Effector memory CD8-positive, alpha-beta T cell (primary cell): ENCODE data around the gene ACD.
"Not testable (repeated sequence)": the region's sequence is repeated elsewhere in the genome, so short reads cannot be mapped to it uniquely, and the experiment has no call there.

ENCODE experiments used
- ATAC-seq: fragments of 150-1000 bp; cut with Tn5 transposase; replicated peaks from 2 replicates; pipeline ENCODE4 v1.10.0; 2021; ENCODE audit warnings: mild to moderate bottlenecking, moderate library complexity
- DNase-seq, 3 experiments: peaks; one replicate each; pipeline ENCODE4 v3.0.0; 2021
- H3K27ac Mint-ChIP-seq, 2 donors: one replicate each; pipeline ENCODE4 v1.8.0; 2022; ENCODE audit warnings: mild to moderate bottlenecking in 2 of 2, mixed read lengths in 2 of 2, moderate library complexity in 2 of 2
- H3K27me3 Mint-ChIP-seq, 2 donors: one replicate each; pipeline ENCODE4 v1.8.0; 2022; ENCODE audit warnings: mixed read lengths in 2 of 2
- H3K36me3 Mint-ChIP-seq: one replicate; pipeline ENCODE4 v1.8.0; 2022; ENCODE audit warnings: mild to moderate bottlenecking, moderate library complexity, mixed read lengths; ENCODE audit not compliant: insufficient read depth
- H3K4me1 Mint-ChIP-seq, 2 donors: one replicate each; pipeline ENCODE4 v1.8.0; 2022; ENCODE audit warnings: low read depth in 2 of 2, mixed read lengths in 2 of 2
- H3K4me3 Mint-ChIP-seq, 2 donors: one replicate each; pipeline ENCODE4 v1.8.0; 2022; ENCODE audit warnings: mild to moderate bottlenecking in 2 of 2, mixed read lengths in 2 of 2, moderate library complexity in 2 of 2
- H3K9me3 Mint-ChIP-seq, 2 donors: one replicate each; pipeline ENCODE4 v1.8.0; 2022; ENCODE audit warnings: mixed read lengths in 2 of 2
- total RNA-seq, 9 experiments: gene quantifications; one replicate each; lab custom pipeline; 2026; lab: John Stamatoyannopoulos, UW

The ACD gene
- 29.2 to 47.1 (median 33.8) reads per million in 9 experiments for total RNA-seq

DNA sequence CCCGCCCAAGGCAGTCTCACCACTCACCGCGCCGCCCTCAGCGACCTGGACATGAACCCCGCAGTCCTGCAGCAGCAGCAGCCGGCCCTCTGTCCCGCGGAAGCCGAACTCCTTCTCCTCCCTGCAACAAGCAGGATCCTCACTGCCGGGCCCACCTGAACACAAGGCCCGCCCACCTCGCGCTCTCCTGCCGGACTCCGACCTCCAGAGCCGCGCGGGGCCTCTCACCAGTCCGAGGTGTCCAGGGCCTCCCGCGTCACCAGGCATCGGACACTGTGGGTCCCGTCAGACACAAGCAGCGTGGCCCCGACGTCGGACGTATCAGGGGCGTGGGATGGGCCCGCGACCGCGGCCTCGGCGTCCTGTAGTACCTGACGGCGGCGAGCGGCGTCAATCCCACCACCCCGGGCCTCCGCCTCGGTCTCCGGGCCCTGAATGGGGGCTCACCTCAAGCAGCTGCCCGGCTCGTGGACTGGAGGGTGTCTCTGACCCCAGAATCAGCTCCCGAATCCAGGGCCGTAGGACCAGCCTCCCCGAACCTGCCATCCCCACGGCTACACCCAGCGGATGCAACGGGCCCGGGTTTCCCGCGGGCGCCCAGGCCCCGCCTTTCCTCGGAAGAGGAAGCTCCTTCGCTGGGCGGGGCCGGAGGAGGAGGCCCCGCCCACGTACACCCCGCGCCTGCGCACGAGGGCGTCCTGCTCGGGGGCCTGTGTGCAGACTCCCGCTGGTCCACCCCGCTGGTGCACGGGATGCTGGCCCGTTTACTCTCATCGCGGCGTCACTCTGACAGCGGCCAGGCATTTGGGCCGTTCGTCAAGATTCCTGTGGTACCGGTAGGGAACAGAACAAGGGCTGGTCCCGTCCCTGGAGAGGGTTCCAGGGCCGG lies at the start of gene ACD:
Gene ACD, minus strand, starts transcription at position 586 of the 889 bp plus-strand sequence. Its CDS starts 40 bp downstream, at position 546.
- Mint-ChIP-seq H3K27ac (peak within 1 kb of the TSS; percentile 91 to 96), H3K4me1 (peaks cover 17 to 22% of the 10 kb centered on the region in 2 donors), H3K4me3 (peak within 1 kb of the TSS; percentile 88 to 92), H3K9me3 (no peaks in the 10 kb centered on the region), H3K27me3 (no peaks in the 10 kb centered on the region), H3K36me3 (peaks cover 40% of the 10 kb centered on the region)
- ATAC-seq = peak; percentile 60
- peak; percentile 90 to 94 (median 93) for DNase-seq

DNA sequence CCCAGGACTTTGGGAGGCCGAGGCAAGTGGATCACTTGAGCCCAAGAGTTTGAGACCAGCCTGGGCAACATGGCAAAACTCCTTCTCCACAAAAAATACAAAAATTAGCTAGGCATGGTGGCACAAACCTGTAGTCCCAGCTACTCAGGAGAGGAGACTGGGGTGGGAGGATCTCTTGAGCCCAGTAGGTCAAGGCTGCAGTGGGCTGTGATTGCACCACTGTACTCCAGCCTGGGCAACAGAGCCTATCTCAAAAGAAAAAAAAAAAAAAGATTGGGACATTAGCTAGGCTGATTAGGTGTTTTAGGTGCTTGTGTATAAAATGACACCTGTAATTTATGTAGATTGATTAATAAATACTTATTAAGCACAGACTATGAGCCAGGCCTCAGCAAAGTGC lies 49.0 kb upstream of the ACD start:
- H3K36me3 Mint-ChIP-seq = peaks cover 8% of the 10 kb centered on the region
- no peak overlapping the region for H3K4me3 Mint-ChIP-seq
- no peak for DNase-seq
- H3K4me1 Mint-ChIP-seq = peaks cover 8 to 22% of the 10 kb centered on the region in 2 donors
- H3K9me3 Mint-ChIP-seq = no peaks in the 10 kb centered on the region
- peak overlapping the region in 1 of 2 donors; percentile 70 for H3K27ac Mint-ChIP-seq
- ATAC-seq = no peak
- no peaks in the 10 kb centered on the region for H3K27me3 Mint-ChIP-seq

DNA sequence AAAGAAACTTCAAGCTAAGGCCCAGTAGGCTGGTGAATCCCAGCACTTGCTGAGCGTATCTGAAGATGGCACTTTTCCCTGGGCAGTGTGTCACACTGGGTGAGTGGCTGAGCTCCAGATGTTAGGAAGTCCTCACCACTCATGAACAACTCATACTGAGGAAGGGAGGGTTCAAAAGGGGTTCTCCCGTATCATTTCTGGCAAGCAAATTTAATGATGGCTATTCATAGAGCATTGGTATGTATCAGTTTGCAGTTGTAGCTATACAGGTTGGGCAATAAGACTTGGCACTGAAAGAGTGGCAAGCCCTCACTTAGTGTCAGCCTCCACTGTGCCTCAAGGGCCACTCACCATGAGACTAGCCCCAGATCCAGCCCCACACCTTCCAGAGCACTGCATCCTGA lies 48.3 kb upstream of the ACD start:
- DNase-seq = no peak
- no peak for ATAC-seq
- peaks cover 8% of the 10 kb centered on the region for H3K36me3 Mint-ChIP-seq
- no peaks in the 10 kb centered on the region for H3K9me3 Mint-ChIP-seq
- H3K27me3 Mint-ChIP-seq = no peaks in the 10 kb centered on the region
- peak overlapping the region in 1 of 2 donors; percentile 70 for H3K27ac Mint-ChIP-seq
- no peak overlapping the region for H3K4me3 Mint-ChIP-seq
- H3K4me1 Mint-ChIP-seq = peaks cover 13 to 28% of the 10 kb centered on the region in 2 donors

DNA sequence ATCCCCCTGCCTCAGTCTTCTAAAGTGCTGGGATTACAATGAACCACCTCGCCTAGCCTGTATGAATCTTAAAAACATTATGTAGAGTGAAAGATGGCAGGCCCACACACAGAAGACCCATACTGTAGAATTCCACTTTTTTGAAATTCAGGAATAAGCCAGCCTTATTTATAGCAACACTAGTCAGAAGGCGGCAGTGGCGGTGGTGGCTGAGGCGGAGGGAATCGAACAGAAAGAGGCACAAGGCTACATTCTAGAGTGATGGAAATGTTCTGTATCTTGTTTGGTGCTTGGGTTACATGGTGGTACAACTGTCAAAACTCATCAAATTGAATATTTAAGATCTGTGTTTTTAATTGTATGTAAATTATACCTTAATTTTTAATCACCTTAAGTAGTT lies 47.7 kb upstream of the ACD start:
- Mint-ChIP-seq H3K27ac (no peak overlapping the region), H3K4me3 (no peak overlapping the region), H3K27me3 (no peaks in the 10 kb centered on the region)

DNA sequence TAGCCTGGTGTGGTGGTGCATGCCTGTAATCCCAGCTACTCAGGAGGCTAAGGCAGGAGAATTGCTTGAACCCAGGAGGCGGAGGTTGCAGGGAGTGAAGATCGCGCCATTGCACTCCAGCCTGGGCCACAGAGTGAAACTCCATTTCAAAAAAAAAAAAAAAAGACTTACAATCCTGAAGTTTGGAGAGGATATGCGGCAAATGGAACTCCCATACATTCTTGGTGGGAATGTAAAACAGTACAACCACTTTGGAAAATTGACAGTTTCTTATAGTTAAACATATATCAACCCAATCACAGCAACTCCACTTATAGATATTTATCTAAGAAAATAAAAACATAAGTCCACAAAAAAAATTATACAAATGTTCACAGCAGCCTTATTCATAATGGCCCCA lies 47.1 kb upstream of the ACD start:
- Mint-ChIP-seq H3K27me3 (no peaks in the 10 kb centered on the region), H3K27ac (no peak overlapping the region), H3K9me3 (no peaks in the 10 kb centered on the region), H3K4me1 (peaks cover 19 to 35% of the 10 kb centered on the region in 2 donors), H3K36me3 (peaks cover 8% of the 10 kb centered on the region), H3K4me3 (no peak overlapping the region)
- ATAC-seq = no peak
- no peak for DNase-seq

More for the DNA sequence above, 47.7 kb upstream of the ACD start:
- no peak for DNase-seq
- peaks cover 19 to 34% of the 10 kb centered on the region in 2 donors for H3K4me1 Mint-ChIP-seq
- peaks cover 8% of the 10 kb centered on the region for H3K36me3 Mint-ChIP-seq
- no peaks in the 10 kb centered on the region for H3K9me3 Mint-ChIP-seq
- no peak for ATAC-seq

DNA sequence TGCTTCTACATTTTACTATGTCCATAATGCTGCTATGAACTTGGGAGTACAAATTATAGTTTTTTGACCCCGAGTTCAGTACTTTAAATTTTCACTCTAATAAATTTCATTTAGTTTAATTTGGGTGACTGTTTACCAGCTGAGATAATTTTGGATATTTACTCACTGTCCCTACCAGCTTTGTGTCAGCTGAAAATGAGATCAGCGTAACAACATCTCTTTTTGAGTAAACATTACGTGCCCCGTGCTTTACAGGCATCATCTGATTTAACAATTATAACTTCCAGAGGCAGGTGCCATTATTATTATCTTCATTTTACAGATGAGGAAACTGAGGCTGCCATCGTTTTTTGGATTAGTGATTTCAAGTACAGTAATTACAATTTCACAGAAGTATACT lies 44.0 kb upstream of the ACD start:
- Mint-ChIP-seq H3K27me3 (no peaks in the 10 kb centered on the region), H3K27ac (peak overlapping the region; percentile 91 to 95)

DNA sequence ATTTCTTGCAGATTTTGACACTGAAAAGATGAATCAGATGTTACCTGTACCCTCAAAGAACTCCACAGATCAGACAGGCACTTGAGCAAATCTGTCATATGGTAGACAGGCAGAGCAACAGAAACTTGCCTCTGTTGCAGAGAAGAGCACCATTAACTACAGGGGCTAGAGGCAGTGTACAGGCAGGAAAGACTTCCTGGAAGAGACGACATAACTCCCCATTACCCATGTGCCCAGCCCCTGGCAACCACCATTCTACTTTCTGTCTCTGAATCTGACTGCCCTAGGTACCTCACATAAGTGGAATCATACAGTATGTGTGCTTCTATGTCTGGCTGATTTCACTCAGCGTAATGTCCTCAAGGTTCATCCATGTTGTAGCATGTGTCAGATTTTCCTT lies 43.6 kb upstream of the ACD start:
- DNase-seq (no peak), ATAC-seq (peak; percentile 54)
- Mint-ChIP-seq H3K27me3 (no peaks in the 10 kb centered on the region), H3K27ac (peak overlapping the region; percentile 91 to 95), H3K4me1 (peaks cover 14 to 22% of the 10 kb centered on the region in 2 donors), H3K9me3 (no peaks in the 10 kb centered on the region), H3K36me3 (peaks cover under 1% of the 10 kb centered on the region), H3K4me3 (peak overlapping the region; percentile 58 to 59)

More for the DNA sequence above, 44.0 kb upstream of the ACD start:
- H3K9me3 Mint-ChIP-seq = no peaks in the 10 kb centered on the region
- DNase-seq (no peak), ATAC-seq (no peak)
- H3K4me1 Mint-ChIP-seq = peaks cover 14 to 22% of the 10 kb centered on the region in 2 donors
- peak overlapping the region in 1 of 2 donors; percentile 58 for H3K4me3 Mint-ChIP-seq
- peaks cover 4% of the 10 kb centered on the region for H3K36me3 Mint-ChIP-seq

DNA sequence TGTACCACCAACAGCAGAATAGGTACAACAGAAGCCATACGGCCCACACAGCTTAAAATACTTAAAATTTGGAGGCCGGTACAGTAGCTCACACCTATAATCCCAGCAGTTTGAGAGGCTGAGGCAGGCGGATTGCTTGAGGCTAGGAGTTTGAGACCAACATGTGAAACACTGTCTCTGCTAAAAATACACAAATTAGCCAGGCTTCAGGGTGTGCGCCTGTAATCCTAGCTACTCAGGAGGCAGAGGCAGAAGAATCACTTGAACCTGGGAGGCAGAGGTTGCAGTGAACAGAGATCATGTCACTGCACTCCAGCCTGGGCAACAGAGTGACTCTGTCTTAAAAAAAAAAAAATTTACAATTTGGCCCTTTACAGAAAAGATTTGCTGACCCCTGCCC lies 42.1 kb upstream of the ACD start:
- peak overlapping the region in 1 of 2 donors; percentile 8 for H3K27ac Mint-ChIP-seq
- DNase-seq (no peak), ATAC-seq (no peak)
- H3K4me1 Mint-ChIP-seq = peaks cover 17 to 18% of the 10 kb centered on the region in 2 donors
- H3K4me3 Mint-ChIP-seq = no peak overlapping the region
- no peaks in the 10 kb centered on the region for H3K9me3 Mint-ChIP-seq
- H3K27me3 Mint-ChIP-seq = no peaks in the 10 kb centered on the region
- no peaks in the 10 kb centered on the region for H3K36me3 Mint-ChIP-seq

DNA sequence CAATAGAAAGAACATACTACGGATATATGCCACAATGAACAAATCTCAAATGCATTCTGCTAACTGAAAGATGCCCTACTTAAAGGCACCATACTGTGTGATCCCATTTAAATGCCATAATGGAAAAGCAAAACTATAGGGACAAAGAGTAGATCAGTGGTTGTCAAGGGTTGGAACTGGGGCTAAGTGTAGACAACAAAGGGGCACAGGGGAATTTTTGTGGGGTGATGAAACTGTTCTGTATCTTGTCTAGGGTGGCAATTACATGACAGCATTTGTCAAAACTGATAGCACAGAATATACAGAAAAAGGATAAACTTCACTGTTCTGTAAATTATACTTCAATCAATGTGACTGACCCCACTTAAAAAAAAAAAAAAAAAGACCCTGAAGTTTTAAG lies 41.4 kb upstream of the ACD start:
- H3K27ac Mint-ChIP-seq = peak overlapping the region in 1 of 2 donors; percentile 8
- ATAC-seq (no peak), DNase-seq (no peak)
- peaks cover 17 to 18% of the 10 kb centered on the region in 2 donors for H3K4me1 Mint-ChIP-seq
- no peak overlapping the region for H3K4me3 Mint-ChIP-seq
- no peaks in the 10 kb centered on the region for H3K9me3 Mint-ChIP-seq
- H3K36me3 Mint-ChIP-seq = no peaks in the 10 kb centered on the region
- H3K27me3 Mint-ChIP-seq = no peaks in the 10 kb centered on the region

DNA sequence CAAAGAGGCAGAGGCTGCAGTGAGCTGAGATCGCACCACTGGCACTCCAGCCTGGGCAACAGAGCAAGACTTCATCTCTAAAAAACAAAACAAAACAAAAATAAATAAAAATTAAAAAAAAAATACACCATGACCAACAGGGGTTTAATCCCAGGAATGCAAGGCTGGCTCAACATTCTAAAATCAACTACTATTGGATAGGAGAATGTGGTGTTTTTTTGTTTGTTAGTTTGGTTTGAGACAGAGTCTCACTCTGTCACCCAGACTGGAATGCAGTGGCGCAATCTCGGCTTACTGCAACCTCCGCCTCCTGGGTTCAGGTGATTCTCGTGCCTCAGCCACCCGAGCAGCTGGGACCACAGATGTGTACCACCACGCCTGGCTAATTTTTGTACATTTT lies 39.2 kb upstream of the ACD start:
- H3K4me3 Mint-ChIP-seq = no peak overlapping the region
- H3K9me3 Mint-ChIP-seq = no peaks in the 10 kb centered on the region
- no peak overlapping the region for H3K27ac Mint-ChIP-seq
- no peak for DNase-seq
- no peak for ATAC-seq
- no peaks in the 10 kb centered on the region for H3K36me3 Mint-ChIP-seq
- H3K27me3 Mint-ChIP-seq = no peaks in the 10 kb centered on the region
- peaks cover 14% of the 10 kb centered on the region in 2 donors for H3K4me1 Mint-ChIP-seq

DNA sequence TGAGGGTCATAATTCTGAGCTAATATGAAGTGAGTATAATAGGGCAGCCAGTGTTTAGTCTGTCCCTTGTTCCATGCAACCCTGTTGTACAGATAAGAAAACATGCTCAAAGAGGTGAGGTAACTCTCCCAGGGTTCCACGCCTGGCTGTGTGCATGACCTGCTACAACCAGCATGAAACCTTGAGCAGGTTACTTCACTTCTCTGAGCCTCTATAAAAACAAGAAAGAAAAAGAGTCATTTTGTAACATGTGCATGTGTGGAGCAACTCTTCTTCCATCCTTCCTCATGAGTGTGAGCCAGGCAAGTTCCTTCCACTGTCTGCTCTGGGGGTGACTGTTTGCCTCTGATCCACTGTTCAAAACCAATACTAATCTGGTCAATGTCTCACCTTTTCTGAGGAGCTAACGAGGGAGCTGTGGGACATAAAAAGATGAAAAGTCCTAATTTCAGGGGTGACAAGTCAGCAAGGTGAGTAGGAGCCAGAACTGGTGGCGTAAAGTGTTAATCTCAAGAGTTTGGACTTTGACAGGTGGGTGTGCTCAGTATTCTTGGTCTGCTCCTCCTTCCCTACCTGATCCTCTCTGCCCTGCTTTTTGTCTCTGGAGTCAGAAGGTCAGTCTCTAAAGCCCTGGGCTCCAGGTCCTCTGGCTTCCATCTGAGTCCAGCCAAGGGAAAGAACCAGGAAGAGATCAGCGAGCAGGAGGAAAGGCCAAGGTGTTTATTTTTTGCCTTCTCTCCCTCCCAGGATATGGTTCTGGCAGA lies 37.5 kb upstream of the ACD start:
- H3K9me3 Mint-ChIP-seq = no peaks in the 10 kb centered on the region
- ATAC-seq (no peak), DNase-seq (no peak)
- H3K4me1 Mint-ChIP-seq = peaks cover 0 to 3% of the 10 kb centered on the region in 2 donors
- peaks cover 3% of the 10 kb centered on the region for H3K36me3 Mint-ChIP-seq
- H3K27ac Mint-ChIP-seq = no peak overlapping the region
- no peak overlapping the region for H3K4me3 Mint-ChIP-seq
- no peaks in the 10 kb centered on the region for H3K27me3 Mint-ChIP-seq

DNA sequence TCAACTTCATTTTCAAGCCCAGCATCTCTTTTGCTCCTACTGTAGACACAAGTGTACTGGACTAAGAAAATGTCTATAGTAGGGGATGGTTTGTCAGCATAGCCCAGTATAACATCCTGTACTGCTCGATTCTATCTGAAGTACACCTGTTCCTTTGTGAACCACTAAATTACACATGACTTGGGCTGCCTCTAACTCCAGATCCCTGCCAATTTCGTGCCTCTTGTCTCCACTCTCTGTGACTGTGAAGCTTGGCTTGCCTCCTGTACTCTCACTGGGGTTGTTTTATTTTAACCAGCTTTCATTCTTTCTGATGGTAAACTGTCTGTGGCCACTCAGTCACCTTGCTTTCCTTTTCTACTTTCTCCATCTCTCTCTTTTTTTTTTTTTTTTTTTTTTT lies 34.6 kb upstream of the ACD start:
- H3K9me3 Mint-ChIP-seq = no peaks in the 10 kb centered on the region
- no peaks in the 10 kb centered on the region for H3K27me3 Mint-ChIP-seq
- ATAC-seq (no peak), DNase-seq (no peak)
- peaks cover 3% of the 10 kb centered on the region for H3K36me3 Mint-ChIP-seq
- H3K4me3 Mint-ChIP-seq = no peak overlapping the region
- peak overlapping the region; percentile 31 to 81 for H3K27ac Mint-ChIP-seq
- H3K4me1 Mint-ChIP-seq = peaks cover 0 to 3% of the 10 kb centered on the region in 2 donors

DNA sequence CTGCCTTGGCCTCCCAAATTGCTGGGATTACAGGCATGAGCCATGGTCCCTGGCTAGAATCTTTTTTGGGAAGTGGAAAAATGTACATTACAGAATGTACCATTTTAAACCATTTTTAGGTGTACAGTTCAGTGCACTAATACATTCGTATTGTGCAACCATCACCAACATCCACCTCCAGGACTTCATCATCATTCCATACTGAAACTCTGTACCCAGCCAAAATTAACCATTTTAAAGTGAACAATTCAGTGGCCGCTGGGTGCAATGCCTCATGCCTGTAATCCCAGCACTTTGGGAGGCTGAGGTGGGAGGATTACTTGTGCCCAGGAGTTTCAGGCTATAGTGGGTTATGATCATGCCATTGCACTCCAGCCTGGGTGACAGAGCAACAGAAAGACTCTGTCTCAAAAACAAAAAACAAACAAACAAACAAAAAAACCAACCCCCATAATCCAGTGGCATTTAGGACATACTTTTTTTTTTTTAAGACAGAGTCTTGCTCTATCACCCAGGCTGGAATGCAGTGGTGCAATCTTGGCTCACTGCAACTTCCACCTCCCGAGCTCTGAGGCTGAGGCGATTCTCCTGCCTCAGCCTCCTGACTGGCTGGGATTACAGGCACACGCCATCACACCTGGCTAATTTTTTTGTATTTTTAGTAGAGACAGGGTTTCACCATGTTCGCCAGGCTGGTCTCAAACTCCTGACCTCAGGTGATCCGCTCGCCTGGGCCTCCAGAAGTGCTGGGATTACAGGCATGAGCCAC lies 33.6 kb upstream of the ACD start:
- H3K4me3 Mint-ChIP-seq, H3K36me3 Mint-ChIP-seq, H3K27ac Mint-ChIP-seq, H3K9me3 Mint-ChIP-seq, H3K27me3 Mint-ChIP-seq, ATAC-seq, H3K4me1 Mint-ChIP-seq, DNase-seq: not testable (repeated sequence)
